Measurements from ENCODE around the gene IRF9. TPM values are rescaled to one million over a fixed set of nuclear protein-coding genes. Genes with fewer than 3 reads are reported as not detected.

The IRF9 gene
- total RNA-seq, 2 donors from 2014 or later, result 12.5 to 21.5 TPM

- 71 to 73% methylated on average over 11 of the region's 11 CpGs for WGBS, 2 donors
- H3K27me3 ChIP-seq, result no peaks in the 10 kb centered on the region
- peak overlapping the region in 3 of 4 donors; percentile 79 to 89 (median 88) for H3K27ac ChIP-seq
- peaks cover 10 to 42% of the 10 kb centered on the region in 2 donors for H3K36me3 ChIP-seq (replicated peaks in 1 of 2; ENCODE audit: insufficient read depth in 1 of 2, low read depth in 2 of 2)
- intact Hi-C loops (cut with DNase I), result loop anchor here (10.0 kb wide), 1 partner anchor 105 kb away; the partner anchor contains the start of gene CARMIL3
- H3K4me3 ChIP-seq, result no peak overlapping the region
- no peak for TF ChIP-seq POLR2A (IDR thresholded peaks at IDR 0.05)
- no peak for TF ChIP-seq CTCF (IDR thresholded peaks at IDR 0.05)
- DNase-seq (no peak), ATAC-seq (no peak)
- peaks cover 35% of the 10 kb centered on the region for H3K4me1 ChIP-seq
- no peaks in the 10 kb centered on the region for H3K9me3 ChIP-seq
These were observed 1.1 kb upstream of the IRF9 start for GRCh38 chr14:24159777-24160498.

- H3K9me3 ChIP-seq, result no peaks in the 10 kb centered on the region
- peaks cover 35% of the 10 kb centered on the region for H3K4me1 ChIP-seq
- DNase-seq, result no peak
- peaks cover 10 to 42% of the 10 kb centered on the region in 2 donors for H3K36me3 ChIP-seq (replicated peaks in 1 of 2; ENCODE audit: insufficient read depth in 1 of 2, low read depth in 2 of 2)
- no peak for ATAC-seq
- no peak for TF ChIP-seq CTCF (IDR thresholded peaks at IDR 0.05)
- intact Hi-C loops (cut with DNase I), result loop anchor here (10.0 kb wide), 1 partner anchor 106 kb away; the partner anchor contains the start of gene CARMIL3
- no peak overlapping the region for H3K4me3 ChIP-seq
- H3K27me3 ChIP-seq, result no peaks in the 10 kb centered on the region
- peak overlapping the region; percentile 79 to 89 (median 84) for H3K27ac ChIP-seq
- 85 to 92% methylated on average over 4 of the region's 4 CpGs for WGBS, 2 donors
These were observed 591 bp upstream of the IRF9 start for GRCh38 chr14:24160499-24160849.

- Histone ChIP-seq H3K27ac (peak overlapping the region in 3 of 4 donors; percentile 79 to 89 (median 88)), H3K27me3 (no peaks in the 10 kb centered on the region), H3K36me3 (replicated peaks in 1 of 2; ENCODE audit: insufficient read depth in 1 of 2, low read depth in 2 of 2) (peaks cover 7 to 38% of the 10 kb centered on the region in 2 donors), H3K4me1 (peaks cover 35% of the 10 kb centered on the region), H3K4me3 (peak overlapping the region in 1 of 2 donors; percentile 39), H3K9me3 (no peaks in the 10 kb centered on the region)
- 52 to 58% methylated on average over 8 of the region's 8 CpGs for WGBS, 2 donors
- intact Hi-C loops (cut with DNase I), result loop anchor here (10.0 kb wide), 1 partner anchor 107 kb away; the partner anchor contains the start of gene CARMIL3
- DNase-seq (no peak), ATAC-seq (no peak)
- TF ChIP-seq POLR2A (IDR thresholded peaks at IDR 0.05) (no peak), CTCF (IDR thresholded peaks at IDR 0.05) (no peak)
These were observed 1.0 kb downstream of the IRF9 start for GRCh38 chr14:24162093-24162492.

GRCh38 chr14:24164518-24164991 lies 3.5 kb downstream of the IRF9 start:
- H3K4me1 ChIP-seq, result peaks cover 35% of the 10 kb centered on the region
- no peaks in the 10 kb centered on the region for H3K27me3 ChIP-seq
- no peak overlapping the region for H3K27ac ChIP-seq
- WGBS, 2 donors, result 82 to 87% methylated on average over 3 to 13 of the region's 14 CpGs
- ATAC-seq, result no peak
- TF ChIP-seq POLR2A (IDR thresholded peaks at IDR 0.05), result no peak
- no peak for TF ChIP-seq CTCF (IDR thresholded peaks at IDR 0.05)
- intact Hi-C loops (cut with DNase I), result loop anchor here (10.0 kb wide), 1 partner anchor 110 kb away; the partner anchor contains the start of gene CARMIL3
- peaks cover 5 to 32% of the 10 kb centered on the region in 2 donors for H3K36me3 ChIP-seq (replicated peaks in 1 of 2; ENCODE audit: insufficient read depth in 1 of 2, low read depth in 2 of 2)
- no peak overlapping the region for H3K4me3 ChIP-seq
- no peaks in the 10 kb centered on the region for H3K9me3 ChIP-seq
- DNase-seq, result no peak
